Lower lobe of right lung (tissue), 2 donors: ENCODE measurements around the gene VASN. TPM values are rescaled to one million over a fixed set of nuclear protein-coding genes. Genes with fewer than 3 reads are reported as not detected.

Source experiments
- ATAC-seq, 2 donors: fragments of 200-7000 bp; cut with Tn5 transposase; one replicate each; pipeline ENCODE4 v1.9.1; 2020 to 2022; ENCODE audit warnings: mild to moderate bottlenecking in 2 of 2, moderate library complexity in 2 of 2
- DNase-seq: peaks from one replicate; pipeline ENCODE4 v3.0.0-alpha.2; 2020
- H3K27ac ChIP-seq: fragments of 200-600 bp; one replicate; pipeline ENCODE4 v1.8.0; 2022
- H3K27me3 ChIP-seq: fragments of 200-600 bp; one replicate; pipeline ENCODE4 v1.8.0; 2022; ENCODE audit warnings: low read depth
- H3K36me3 ChIP-seq: fragments of 200-600 bp; one replicate; pipeline ENCODE4 v1.8.0; 2022; ENCODE audit warnings: mild to moderate bottlenecking
- H3K4me1 ChIP-seq: fragments of 200-600 bp; one replicate; pipeline ENCODE4 v1.8.0; 2022
- H3K4me3 ChIP-seq: fragments of 200-600 bp; one replicate; pipeline ENCODE4 v1.8.0; 2022; ENCODE audit warnings: mild to moderate bottlenecking
- H3K9me3 ChIP-seq: fragments of 200-600 bp; one replicate; pipeline ENCODE4 v1.8.0; 2022
- CTCF ChIP-seq: fragments of 200-600 bp; IDR thresholded peaks from one replicate; pipeline ENCODE4 v1.8.0; 2022; ENCODE audit warnings: antibody characterized with exemption, mild to moderate bottlenecking
- intact Hi-C: fragments of 100-400 bp; cut with DNase I; formaldehyde crosslinking; loops from one replicate; pipeline ENCODE4 v1.11.0; 2022
- total RNA-seq: library from RNA; stranded (reverse); fragmentation: NEBNext Ultra II Directional; extraction: Animal tissue kit (Norgen Biotek cat#: 25700); gene quantifications from one replicate; pipeline ENCODE4 v1.2.1, GENCODE V29; 2021
- donor health status: DM: no; HTN: yes; CAD: no; lungs with severe emphysema.

The VASN gene
- total RNA-seq, 1 donor from 2014 or later, result 17.4 TPM

- Histone ChIP-seq H3K36me3 (peaks cover 53% of the 10 kb centered on the region), H3K9me3 (no peaks in the 10 kb centered on the region), H3K27ac (peak overlapping the region; percentile 44), H3K27me3 (no peaks in the 10 kb centered on the region), H3K4me1 (peaks cover 50% of the 10 kb centered on the region), H3K4me3 (no peak overlapping the region)
- DNase-seq (no peak), ATAC-seq (no peak)
- intact Hi-C loops, result no loop called here
- TF ChIP-seq CTCF, result no peak
Measured at GRCh38 chr16:4412159-4412558, 40.5 kb downstream of the VASN start.

- Histone ChIP-seq H3K9me3 (no peaks in the 10 kb centered on the region), H3K4me3 (no peak overlapping the region), H3K27ac (no peak overlapping the region), H3K27me3 (no peaks in the 10 kb centered on the region), H3K4me1 (peaks cover 52% of the 10 kb centered on the region), H3K36me3 (peaks cover 46% of the 10 kb centered on the region)
- no peak for ATAC-seq
- no peak for TF ChIP-seq CTCF
- intact Hi-C loops, result no loop called here
- no peak for DNase-seq
Measured at GRCh38 chr16:4412854-4413253, 41.2 kb downstream of the VASN start.

- intact Hi-C loops, result no loop called here
- H3K4me1 ChIP-seq, result peaks cover 42% of the 10 kb centered on the region
- TF ChIP-seq CTCF, result no peak
- H3K36me3 ChIP-seq, result peaks cover 31% of the 10 kb centered on the region
- ATAC-seq (no peak), DNase-seq (no peak)
- no peaks in the 10 kb centered on the region for H3K27me3 ChIP-seq
- H3K9me3 ChIP-seq, result no peaks in the 10 kb centered on the region
- H3K27ac ChIP-seq, result peak overlapping the region; percentile 92
- peak overlapping the region; percentile 98 for H3K4me3 ChIP-seq
Measured at GRCh38 chr16:4414187-4414917, 42.7 kb downstream of the VASN start.

GRCh38 chr16:4415538-4416199 is 44.0 kb downstream of the VASN start:
- intact Hi-C loops, result no loop called here
- Histone ChIP-seq H3K36me3 (peaks cover 19% of the 10 kb centered on the region), H3K27me3 (no peaks in the 10 kb centered on the region), H3K9me3 (no peaks in the 10 kb centered on the region), H3K4me1 (peaks cover 33% of the 10 kb centered on the region), H3K27ac (peak overlapping the region; percentile 92), H3K4me3 (peak overlapping the region; percentile 98)
- peak; percentile 81 for DNase-seq
- no peak for TF ChIP-seq CTCF
- peak; percentile 59 to 69 for ATAC-seq

GRCh38 chr16:4416200-4417032 is 44.8 kb downstream of the VASN start, which contains the start of gene CORO7:
TSS of gene CORO7 (minus strand) at chr16:4416596. CDS start at chr16:4416518, 78 bp downstream.
- H3K4me3 ChIP-seq, result peak within 1 kb of the TSS; percentile 98
- TF ChIP-seq CTCF, result no peak
- peak; percentile 98 for DNase-seq
- no peaks in the 10 kb centered on the region for H3K9me3 ChIP-seq
- H3K27ac ChIP-seq, result peak within 1 kb of the TSS; percentile 92
- peaks cover 19% of the 10 kb centered on the region for H3K36me3 ChIP-seq
- intact Hi-C loops, result no loop called here
- no peaks in the 10 kb centered on the region for H3K27me3 ChIP-seq
- H3K4me1 ChIP-seq, result peaks cover 25% of the 10 kb centered on the region
- peak; percentile 97 for ATAC-seq
